GM19351 (cell line): ENCODE results near the gene OSM.

Experiments used
- ATAC-seq: cut with Tn5 transposase; IDR thresholded peaks from one replicate; pipeline ENCODE4 v1.9.1; 2021; ENCODE audit warnings: mild to moderate bottlenecking, moderate library complexity; ENCODE audit not compliant: unreplicated experiment

OSM gene

GRCh38 chr22:30285846-30286200, 19.2 kb upstream of the OSM start:
- no peak for ATAC-seq

DNA sequence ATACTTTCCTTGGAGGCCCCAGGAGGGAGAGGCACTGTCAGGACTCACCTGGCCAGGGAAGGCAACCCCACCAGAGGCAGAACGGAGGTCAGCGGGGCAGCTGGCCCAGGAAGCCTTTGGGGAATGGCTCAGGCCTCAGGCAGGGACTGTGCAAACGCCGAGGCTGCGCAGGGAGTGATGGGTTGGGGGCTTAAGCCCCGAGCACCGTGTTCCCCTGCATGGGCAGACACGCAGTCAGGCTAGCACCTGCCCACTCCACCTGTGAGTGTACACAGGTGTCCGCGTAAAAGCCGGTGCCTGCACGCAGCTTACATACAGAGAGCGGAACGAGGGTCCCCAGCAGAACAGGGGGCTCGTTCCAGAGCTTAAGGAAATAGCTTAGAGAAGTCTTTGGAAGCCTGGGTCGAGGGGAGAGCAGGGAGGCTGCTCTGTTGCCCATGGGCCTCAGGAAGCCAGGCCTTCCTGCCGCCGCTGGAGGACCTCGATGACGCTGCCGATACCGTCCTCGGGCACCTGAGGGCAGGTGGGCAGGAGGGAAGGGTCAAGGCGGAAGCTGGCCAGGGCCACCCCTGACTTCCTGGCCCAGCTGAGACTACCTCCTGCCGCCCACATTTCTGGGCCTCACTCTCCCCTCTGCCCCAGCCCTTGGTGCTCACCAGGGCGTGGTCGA, 18.7 kb upstream of the OSM start:
- ATAC-seq = no peak

- ATAC-seq = no peak
These were observed 18.0 kb upstream of the OSM start for GRCh38 chr22:30284666-30285065.

- no peak for ATAC-seq
These were observed 17.5 kb upstream of the OSM start for GRCh38 chr22:30284172-30284571.

GRCh38 chr22:30283342-30283741, 16.7 kb upstream of the OSM start:
- ATAC-seq = no peak

DNA sequence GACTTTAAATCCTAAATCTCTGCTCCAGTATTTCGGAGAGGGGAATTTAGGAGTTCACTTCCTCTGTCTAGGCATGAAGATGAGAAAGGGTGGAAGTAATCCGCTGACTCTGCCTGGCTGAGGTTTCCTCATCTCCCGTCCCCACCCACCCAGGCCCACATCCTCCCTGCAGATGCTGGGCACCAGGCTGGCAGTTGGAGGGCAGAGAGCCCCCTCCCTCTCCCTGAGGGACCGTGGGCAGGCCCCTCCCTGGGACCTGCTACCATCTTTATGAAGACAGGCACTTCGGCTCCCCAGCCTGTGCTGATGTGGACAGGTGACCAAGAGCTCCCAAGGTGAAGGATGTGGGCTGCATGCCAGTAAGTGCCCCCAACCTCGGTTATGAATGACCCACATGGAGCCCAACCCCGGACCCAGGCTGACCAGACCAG, 16.0 kb upstream of the OSM start:
- ATAC-seq = no peak

DNA sequence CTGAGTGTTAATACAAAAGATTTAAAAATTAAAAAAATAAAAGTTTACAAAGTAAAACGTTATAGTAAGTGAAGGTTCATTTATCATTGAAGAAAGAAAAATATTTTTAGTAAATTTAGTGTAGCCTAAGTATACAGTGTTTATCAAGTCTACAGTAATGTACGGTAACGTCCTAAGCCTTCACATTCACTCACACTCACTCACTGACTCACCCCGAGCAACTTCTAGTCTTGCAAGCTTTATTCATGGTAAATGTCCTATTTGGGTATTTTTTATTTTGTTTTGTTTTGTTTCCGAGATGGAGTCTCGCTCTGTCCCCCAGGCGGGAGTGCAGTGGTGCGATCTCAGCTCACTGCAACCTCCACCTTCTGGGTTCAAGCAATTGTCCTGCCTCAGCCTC, 13.9 kb upstream of the OSM start:
- ATAC-seq = no peak

GRCh38 chr22:30279932-30280331, 13.3 kb upstream of the OSM start:
- ATAC-seq = no peak

DNA sequence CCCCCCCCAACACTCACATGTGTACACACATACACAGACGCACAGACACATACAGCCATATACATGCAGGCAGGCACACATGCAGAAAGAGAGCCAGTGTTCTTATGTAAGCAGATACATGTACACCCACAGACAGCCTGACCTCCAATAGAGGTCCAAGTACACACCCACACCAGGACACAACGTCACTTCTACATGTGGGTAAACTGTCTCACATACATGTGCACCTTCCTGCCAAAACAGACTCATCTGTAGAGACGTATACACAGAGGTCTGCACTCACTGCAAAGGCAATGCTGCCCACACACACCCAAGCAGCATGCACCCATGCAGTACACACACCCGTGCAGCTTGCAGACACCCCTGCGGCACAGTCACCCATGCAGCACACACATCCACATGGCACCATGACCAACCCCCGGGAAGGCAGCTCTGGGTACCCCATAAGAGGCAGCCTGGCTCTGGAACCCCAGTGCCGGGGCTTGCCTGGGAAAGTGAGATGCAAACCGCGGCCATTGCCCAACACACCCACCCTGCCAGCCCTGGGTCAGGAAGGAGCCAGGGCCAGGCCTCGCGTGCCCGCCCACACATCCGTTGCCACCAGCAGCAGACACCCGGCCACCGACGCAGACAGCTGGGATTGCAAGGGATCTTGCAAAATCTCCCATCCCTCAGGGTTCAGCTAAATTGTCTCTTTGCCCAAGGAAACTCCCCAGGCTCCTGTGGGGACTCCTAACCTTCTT, 12.6 kb upstream of the OSM start:
- no peak for ATAC-seq

DNA sequence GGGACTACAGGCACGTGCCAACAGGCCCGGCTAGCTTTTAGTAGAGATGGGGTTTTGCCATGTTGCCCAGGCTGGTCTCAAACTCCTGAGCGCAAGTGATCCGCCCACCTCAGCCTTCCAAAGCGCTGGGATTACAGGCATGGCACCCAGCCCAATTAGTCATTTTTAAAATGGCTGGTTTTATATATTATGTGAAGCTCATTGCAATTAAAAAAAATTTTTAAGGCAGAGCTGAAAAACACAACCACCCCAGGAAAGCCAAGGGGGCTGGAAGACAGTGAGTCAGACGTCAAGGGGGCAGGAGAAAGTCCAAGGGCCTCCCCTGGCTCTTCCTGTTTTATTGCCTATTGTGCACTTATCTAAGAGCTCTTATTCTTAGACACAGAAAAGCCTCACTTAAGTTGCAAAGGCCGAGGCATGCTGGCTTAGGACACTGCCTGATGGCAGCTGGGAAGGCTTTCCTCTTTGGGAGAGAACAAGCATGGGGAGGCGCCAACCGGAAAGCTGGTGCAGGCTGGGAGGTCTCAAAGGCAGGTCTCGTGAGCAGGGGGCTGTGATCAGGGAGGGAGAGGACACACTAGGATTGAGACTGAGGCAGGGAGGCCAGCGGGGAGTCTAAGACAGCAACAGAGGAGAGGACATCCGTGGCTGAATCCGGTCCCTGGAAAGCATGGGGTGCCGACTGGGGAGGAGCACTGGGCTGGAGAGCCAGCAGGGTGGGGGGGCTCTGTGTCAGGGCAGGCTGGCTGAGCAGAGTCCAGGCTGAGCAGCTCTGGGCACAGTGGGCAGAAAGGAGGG, 11.1 kb upstream of the OSM start:
- ATAC-seq = no peak

DNA sequence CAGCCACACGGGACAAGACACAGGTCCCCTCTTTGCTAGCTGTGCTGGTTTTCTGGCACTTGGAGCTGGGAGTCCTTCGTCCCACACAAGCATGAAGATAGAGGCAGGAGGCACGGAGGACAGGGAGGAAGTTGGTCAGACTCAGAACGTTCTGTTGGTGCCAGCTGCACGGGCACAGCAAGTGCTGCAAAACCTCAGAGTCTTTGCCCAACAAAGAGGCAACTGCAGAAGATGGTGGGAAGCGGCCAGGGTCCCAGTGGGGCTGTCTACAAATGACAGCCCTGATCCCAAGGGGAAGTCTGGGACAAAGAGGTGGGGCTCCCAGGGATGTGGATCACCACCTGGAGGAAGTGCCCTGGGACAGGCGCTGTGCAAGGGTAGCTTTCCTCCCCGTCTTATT, 9.4 kb upstream of the OSM start:
- no peak for ATAC-seq

GRCh38 chr22:30275625-30276024, 9.0 kb upstream of the OSM start:
- no peak for ATAC-seq

- no peak for ATAC-seq
These were observed 7.8 kb upstream of the OSM start for GRCh38 chr22:30274437-30274812.

DNA sequence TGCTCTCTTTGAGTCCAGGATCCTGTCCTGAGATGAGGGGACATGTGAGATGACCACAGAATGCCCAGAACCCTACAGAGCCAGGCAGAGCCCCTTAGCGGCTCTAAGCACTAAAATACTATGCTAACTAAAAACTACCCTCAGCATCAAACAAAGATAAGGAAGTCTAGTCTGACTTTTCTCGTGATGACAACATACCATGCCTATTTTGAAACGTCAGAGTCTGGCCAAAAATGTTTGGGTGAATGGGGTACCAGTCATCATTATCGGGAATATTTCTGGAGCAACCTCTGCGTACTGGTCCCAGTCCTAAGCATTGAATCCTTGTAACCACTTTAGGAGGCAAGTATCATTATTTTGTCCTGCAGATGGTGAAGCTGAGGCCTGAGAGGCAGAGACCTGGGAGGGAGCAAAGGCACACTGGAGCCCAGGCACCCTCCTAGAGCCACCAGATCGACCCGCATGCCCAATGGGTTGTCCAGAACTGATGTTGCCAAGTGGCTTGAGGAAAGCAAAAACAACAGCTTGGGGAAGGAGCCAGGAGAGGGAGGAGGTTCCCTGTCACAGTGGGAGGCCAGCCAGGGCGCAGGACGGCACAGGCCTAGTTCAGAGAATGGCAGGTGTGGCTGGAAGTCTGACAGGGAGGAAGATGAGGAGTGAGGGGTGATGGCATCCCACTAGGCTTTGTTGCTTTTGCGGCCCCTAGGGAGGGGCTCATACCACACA, 7.2 kb upstream of the OSM start:
- ATAC-seq = no peak

- ATAC-seq = no peak
These were observed 6.3 kb upstream of the OSM start for GRCh38 chr22:30272781-30273601.

GRCh38 chr22:30270832-30271231, 4.2 kb upstream of the OSM start:
- ATAC-seq = no peak

DNA sequence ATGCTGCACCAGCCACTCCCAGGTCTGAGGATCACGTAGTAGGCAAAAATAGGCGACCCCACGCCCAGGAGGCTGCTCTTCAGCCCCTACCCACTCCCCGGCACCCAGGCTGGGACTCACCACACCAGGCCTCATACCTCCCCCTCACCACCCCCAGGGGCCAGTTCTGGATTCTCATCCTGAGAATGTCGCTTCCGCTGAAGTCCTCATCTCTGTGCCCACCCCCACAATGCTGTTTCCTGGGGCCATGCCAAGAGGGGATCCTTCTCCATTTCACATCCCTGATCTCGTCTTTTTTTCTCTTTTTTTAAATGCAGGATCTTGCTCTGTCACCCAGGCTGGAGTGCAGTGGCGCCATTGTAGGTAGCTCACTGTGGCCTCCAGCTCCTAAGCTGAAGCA, 1.7 kb upstream of the OSM start:
- ATAC-seq = no peak

GRCh38 chr22:30267382-30268302, 991 bp upstream of the OSM start:
- ATAC-seq = no peak

DNA sequence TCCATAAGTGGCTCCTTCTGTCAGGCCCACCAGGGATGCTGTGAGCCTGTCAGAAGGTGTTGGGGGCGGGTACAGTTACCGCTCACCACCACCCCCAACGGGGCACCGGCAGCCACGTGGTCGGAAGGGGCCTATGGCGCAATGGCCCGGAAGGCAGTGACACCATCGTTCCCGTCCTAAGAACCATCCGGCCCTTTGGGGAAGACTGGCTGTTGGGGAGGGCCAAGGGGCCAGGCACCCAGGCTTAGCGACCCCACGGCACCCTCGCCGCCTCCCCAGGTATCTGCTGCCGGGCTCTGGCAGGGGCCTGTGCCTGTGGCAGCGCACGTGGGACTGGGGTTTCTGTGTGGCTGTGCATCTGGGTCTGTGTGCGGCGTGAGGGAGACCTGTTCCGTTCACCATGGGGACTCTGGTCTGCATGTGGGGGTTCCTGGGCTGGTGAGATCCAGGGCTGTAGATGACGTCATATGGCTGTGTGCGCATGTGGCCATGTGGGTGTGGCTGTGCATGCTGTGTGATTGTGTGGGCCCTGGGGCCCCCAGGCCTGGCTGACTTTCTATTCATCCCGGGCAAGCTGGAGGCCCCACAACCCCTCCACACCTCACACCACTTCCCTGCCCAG, 717 bp downstream of the OSM start:
- peak; percentile 83 for ATAC-seq
